ENCODE measurements around the gene HADHA.

The HADHA gene

DNA sequence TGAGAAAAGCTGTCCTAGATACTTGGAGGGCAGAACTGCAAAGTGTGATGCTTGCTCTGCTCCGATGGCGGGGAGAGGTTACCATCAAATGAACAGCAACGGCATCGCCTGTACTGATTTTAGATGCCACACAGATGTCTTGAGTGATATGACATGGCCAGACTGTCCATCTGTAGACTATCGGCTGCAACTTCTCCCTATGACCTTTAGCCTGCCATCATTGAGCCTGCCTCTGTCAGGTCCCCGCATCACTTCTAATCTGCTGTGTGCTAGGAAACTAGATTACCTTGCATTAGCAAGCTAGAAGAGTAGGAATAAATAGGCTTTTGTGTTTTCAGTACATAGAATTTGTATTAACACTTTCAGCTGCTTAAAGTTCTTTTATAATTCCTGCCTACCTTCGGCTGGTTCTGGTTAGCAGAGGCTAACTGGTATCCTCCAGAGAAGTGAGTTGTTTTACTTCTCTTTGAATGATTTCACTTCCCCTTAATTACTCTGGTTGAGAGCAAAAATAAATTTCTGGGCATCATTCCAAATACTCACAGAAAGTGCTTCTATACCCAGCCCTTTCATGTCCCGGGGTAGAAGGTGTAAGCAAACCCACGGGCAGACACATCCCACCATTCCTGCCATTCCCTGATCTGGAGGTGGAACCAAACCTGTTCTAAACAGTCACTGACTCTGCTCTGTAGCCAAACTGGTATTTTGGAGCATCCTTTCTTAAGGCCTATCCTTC, 47.6 kb downstream of the HADHA start:
- in situ Hi-C loops (cut with HindIII; ENCODE audit: low sequenced_read_pairs) = no loop called here
- no peak overlapping the region for H3K4me3 ChIP-seq (ENCODE audit: low read depth, low read length)
- no peak for DNase-seq (ENCODE audit: low read depth)
- TF ChIP-seq, protein P1, sequence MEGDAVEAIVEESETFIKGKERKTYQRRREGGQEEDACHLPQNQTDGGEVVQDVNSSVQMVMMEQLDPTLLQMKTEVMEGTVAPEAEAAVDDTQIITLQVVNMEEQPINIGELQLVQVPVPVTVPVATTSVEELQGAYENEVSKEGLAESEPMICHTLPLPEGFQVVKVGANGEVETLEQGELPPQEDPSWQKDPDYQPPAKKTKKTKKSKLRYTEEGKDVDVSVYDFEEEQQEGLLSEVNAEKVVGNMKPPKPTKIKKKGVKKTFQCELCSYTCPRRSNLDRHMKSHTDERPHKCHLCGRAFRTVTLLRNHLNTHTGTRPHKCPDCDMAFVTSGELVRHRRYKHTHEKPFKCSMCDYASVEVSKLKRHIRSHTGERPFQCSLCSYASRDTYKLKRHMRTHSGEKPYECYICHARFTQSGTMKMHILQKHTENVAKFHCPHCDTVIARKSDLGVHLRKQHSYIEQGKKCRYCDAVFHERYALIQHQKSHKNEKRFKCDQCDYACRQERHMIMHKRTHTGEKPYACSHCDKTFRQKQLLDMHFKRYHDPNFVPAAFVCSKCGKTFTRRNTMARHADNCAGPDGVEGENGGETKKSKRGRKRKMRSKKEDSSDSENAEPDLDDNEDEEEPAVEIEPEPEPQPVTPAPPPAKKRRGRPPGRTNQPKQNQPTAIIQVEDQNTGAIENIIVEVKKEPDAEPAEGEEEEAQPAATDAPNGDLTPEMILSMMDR (IDR thresholded peaks at IDR 0.05; ENCODE audit: low read depth, low read length, missing control alignments) = no peak

DNA sequence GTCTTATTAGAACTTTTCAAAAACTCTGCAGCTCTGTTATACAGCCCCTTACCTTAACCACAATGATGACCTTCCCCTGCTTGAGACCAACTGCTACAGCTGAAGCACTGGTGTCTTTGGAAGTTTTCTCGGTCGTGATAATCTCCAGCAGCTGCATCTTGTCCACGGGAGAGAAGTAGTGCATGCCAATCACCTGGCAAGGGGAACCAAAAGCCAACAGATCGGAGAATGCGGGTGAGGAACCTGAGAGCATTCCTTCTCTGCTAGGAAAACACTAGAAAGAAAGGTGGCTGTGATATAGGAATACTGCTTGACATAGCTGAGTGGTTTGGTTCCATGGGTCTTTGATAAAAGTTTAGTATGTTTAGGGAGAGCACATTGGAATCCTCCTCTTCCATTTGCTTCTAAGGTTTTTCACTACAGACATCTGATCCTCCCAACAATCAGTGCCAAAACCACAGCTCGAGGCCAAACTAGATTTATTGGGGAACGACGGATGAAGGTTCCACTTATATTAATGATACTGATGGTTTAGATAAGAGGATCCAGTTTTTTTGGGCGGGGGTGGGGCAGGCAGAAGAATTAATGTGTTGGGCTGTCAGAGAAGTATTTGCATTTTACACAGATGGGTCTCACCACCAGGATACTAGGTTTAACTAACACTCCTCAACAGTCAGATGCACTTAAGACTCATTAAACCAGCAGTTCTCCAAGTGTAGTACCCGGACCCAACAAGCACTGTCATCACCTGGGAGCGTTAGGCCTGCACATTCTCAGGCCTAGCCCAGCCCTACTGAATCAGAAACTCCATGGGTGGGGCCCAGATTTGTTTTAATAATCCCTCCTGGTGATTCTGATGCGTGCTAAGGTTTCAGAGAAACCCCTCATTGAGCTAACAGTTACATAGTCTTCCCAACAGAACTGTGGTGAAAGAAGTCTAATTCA, 49.1 kb downstream of the HADHA start:
- H3K4me3 ChIP-seq (ENCODE audit: low read depth, low read length) = no peak overlapping the region
- TF ChIP-seq, protein P1 (IDR thresholded peaks at IDR 0.05; ENCODE audit: low read depth, low read length, missing control alignments) = no peak
- in situ Hi-C loops (cut with HindIII; ENCODE audit: low sequenced_read_pairs) = no loop called here
- DNase-seq (ENCODE audit: low read depth) = no peak

DNA sequence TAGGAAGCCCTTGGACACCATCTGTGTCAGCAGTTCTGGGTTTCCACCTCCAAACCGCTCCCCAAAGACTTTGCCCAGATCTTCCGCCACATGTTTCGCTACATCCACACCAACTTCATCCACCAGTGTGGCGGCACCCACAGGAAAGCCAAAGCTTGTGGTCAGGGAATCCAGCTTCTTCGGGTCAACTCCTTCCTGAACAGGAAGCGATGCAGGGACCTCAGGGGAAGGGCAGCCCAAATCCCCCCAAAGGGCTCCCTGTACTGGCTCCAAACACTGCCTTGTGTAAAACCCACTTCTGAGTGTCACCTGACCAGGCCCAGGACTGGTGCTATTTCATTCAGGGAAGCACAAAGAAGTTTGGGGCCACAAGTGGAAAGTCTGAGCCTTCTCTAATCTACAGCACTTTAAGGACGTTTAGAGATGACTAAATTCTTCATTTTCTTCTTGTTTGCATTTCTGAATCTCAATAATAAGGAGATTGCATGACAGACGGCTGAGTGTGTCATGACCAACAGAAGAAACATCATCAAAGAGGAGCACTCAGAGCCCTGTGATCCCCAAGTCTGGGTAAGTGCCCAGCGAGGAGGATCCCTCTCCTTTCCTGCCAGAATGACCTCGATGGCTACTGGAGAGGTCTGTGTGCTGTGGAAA, 50.7 kb downstream of the HADHA start:
- TF ChIP-seq, protein P1 (IDR thresholded peaks at IDR 0.05; ENCODE audit: low read depth, low read length, missing control alignments) = no peak
- H3K4me3 ChIP-seq (ENCODE audit: low read depth, low read length) = no peak overlapping the region
- in situ Hi-C loops (cut with HindIII; ENCODE audit: low sequenced_read_pairs) = no loop called here
- no peak for DNase-seq (ENCODE audit: low read depth)

DNA sequence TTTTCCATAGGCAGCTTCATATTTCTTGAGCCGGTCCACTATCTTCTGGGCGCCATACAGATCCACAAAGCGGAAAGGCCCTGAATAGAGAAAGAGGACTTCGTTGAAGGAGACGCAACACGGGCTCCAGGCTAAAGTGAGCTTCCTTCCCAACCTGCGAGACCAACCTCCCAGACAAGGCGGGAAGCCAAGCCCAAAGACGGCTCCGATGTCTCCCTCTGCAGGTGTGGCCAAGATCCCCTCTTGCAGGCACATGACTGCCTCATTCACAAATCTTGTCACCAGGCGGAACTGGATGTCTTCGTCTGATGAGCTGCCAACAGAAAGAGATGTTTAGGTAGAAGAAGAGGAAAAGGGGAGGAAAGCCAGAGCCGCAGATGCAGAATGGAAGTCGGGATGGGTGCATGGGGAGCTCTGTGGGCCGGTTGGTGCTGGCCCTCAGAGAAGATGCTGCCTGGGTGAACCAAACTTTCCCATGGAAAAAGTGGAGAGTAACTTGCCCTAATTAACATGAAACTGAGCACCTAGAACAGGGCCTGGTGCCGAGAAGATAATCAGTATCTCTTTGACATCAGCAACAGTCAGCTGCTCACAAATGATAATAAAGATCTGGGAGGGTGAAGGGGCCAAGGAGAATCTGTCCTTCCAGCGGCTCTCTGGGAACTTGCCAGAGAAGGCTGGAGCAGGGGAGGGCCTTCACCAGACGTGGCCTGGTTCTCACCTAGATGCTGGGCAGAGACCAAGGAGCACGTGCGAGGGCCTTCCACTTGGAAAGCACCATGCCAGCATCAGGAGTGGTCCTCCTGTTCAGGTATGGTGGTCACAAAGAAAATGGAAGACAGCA, 52.9 kb downstream of the HADHA start:
- no peak overlapping the region for H3K4me3 ChIP-seq (ENCODE audit: low read depth, low read length)
- TF ChIP-seq, protein P1 (IDR thresholded peaks at IDR 0.05; ENCODE audit: low read depth, low read length, missing control alignments) = no peak
- in situ Hi-C loops (cut with HindIII; ENCODE audit: low sequenced_read_pairs) = no loop called here
- no peak for DNase-seq (ENCODE audit: low read depth)

DNA sequence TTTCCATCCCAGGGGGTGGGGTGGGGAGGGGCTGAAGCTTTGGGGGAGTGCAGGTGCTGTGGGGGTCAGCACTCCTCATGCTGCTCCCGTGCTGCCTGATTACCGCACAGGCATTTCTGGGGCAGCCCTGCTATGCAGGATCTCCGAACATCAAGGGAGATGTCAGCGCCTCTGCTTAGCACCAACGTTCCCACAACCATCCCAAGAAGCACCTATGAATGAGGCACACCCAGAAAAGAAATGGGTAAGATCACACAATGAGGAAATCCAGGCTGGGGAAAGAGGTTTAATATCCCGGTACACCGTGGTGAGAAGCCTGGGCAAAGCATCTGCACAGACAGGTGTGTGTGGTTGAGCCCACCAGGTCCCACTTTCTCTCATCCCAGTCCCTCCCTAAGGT, 54.1 kb downstream of the HADHA start:
- no peak overlapping the region for H3K4me3 ChIP-seq (ENCODE audit: low read depth, low read length)
- TF ChIP-seq, protein P1 (IDR thresholded peaks at IDR 0.05; ENCODE audit: low read depth, low read length, missing control alignments) = no peak
- DNase-seq (ENCODE audit: low read depth) = no peak
- in situ Hi-C loops (cut with HindIII; ENCODE audit: low sequenced_read_pairs) = no loop called here
